ENCODE data around the gene MEPE. TPM values are rescaled to one million over a fixed set of nuclear protein-coding genes. Genes with fewer than 3 reads are reported as not detected.

MEPE gene
- total RNA-seq, 1 experiment from 2014 or later, result not detected

DNA sequence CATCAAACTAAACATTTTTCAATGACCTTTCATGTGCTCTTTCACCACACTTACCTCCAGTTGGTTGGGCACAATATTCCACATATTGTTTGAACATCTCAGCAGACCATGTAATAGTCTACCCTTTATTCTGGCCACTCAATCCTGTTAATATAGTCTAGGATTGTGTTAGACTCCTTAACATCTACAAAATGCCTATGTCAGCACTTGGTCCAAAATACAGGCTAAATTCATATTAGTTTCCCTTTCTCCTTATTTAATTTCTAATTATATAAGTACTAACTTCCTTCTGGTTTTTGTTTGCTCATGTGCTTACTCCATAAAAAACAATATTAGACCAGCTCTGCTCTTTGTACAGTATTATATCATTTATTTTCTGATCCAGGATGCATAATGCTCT lies 21.1 kb downstream of the MEPE start:
- H3K9ac ChIP-seq (ENCODE audit: low read length), result no peak overlapping the region

DNA sequence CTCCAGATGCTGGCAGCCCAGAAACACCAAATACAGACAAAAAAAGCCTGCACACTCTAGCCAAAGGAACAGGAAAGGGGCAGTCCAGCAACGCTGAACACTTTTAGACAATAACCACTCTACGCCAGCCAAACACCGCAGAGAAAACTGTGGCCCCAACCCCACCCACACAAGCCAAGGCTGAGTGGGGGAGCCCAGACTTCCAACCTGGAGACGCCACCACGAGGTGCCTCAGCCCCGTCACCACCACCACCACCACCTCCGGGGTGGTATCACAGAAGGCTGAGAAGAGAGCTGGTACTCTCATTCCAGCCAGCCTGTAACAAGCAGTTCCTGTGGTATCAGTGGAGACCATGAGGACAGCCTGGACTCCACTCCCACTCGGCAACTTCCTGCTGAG lies 22.8 kb downstream of the MEPE start:
- H3K79me2 ChIP-seq (ENCODE audit: insufficient read depth, low read length), result no peaks in the 10 kb centered on the region
- POLR2A ChIA-PET, result no interaction called here
- no peak overlapping the region for H2AFZ ChIP-seq (ENCODE audit: low read depth, low read length, poor library complexity, severe bottlenecking)
- no peak overlapping the region for H3K9ac ChIP-seq (ENCODE audit: low read length)
- H3K9me2 ChIP-seq (ENCODE audit: insufficient read depth), result no peaks in the 10 kb centered on the region; the same call in 1 of the 2 replicates
- DNase-seq (ENCODE audit: low read depth, low spot score) (no peak), ATAC-seq (no peak)
- CTCF ChIA-PET, result interaction anchor here (1.0 to 1.2 kb wide), 2 partner anchors 130 to 357 kb away, joined by 3 to 5 read pairs; no protein-coding TSS in a partner anchor
- H3K4me2 ChIP-seq (ENCODE audit: low read length), result no peak overlapping the region
- no peaks in the 10 kb centered on the region for H3K27me3 ChIP-seq (ENCODE audit: insufficient read depth, low read length)
- H3K4me1 ChIP-seq (ENCODE audit: control insufficient read depth in 1 of 2, insufficient read depth in 2 of 2, low read length in 2 of 2), result no peaks in the 10 kb centered on the region
- BruUV-seq (replicated peaks), result no TSS peak
- no peaks in the 10 kb centered on the region for H4K20me1 ChIP-seq (ENCODE audit: insufficient read depth)
- H3K4me3 ChIP-seq (replicated peaks in 1 of 2; ENCODE audit: low read depth in 1 of 2, low read length in 2 of 2), result no peak overlapping the region
- no peak overlapping the region for H3K27ac ChIP-seq (ENCODE audit: low read depth, low read length)
- intact Hi-C loops (cut with micrococcal nuclease), result loop anchor here (10.0 kb wide), 1 partner anchor 659 kb away; no protein-coding TSS in a partner anchor
- RAD21 ChIA-PET (ENCODE audit: low non-redundant PET in 1 of 2, low total read pairs in 2 of 2, uncharacterized antibody in 2 of 2, unreplicated experiment in 2 of 2), result no interaction called here
- no peaks in the 10 kb centered on the region for H3K36me3 ChIP-seq (ENCODE audit: control insufficient read depth in 1 of 2, insufficient read depth in 2 of 2, low read length in 2 of 2)
- H3K9me3 ChIP-seq (ENCODE audit: control insufficient read depth in 1 of 2, insufficient read depth in 1 of 2, low read depth in 1 of 2, low read length in 2 of 2), result no peaks in the 10 kb centered on the region
- TF ChIP-seq ZNF274 (IDR thresholded peaks at IDR 0.05; ENCODE audit: low read depth, low read length) (no peak), CBX3 (IDR thresholded peaks at IDR 0.05; ENCODE audit: low read depth) (no peak), YY1 (IDR thresholded peaks at IDR 0.05; ENCODE audit: extremely low read depth, insufficient replicate concordance, low read depth, low read length) (no peak), POLR2A (IDR thresholded peaks at IDR 0.05; ENCODE audit: borderline replicate concordance, extremely low read depth, insufficient read depth, insufficient read length) (no peak), SRF (IDR thresholded peaks at IDR 0.05; ENCODE audit: low read depth) (no peak), EZH2 (IDR thresholded peaks at IDR 0.05) (no peak), SP1 (IDR thresholded peaks at IDR 0.05; ENCODE audit: low read depth) (no peak), FOSL1 (IDR thresholded peaks at IDR 0.05; ENCODE audit: low read depth) (no peak), CEBPB (IDR thresholded peaks at IDR 0.05; ENCODE audit: low read depth) (no peak), ELF1 (IDR thresholded peaks at IDR 0.05; ENCODE audit: borderline replicate concordance, low read depth) (no peak)
- TF ChIP-seq, protein P1, sequence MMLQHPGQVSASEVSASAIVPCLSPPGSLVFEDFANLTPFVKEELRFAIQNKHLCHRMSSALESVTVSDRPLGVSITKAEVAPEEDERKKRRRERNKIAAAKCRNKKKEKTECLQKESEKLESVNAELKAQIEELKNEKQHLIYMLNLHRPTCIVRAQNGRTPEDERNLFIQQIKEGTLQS (IDR thresholded peaks at IDR 0.05), result no peak
- TF ChIP-seq, protein P2, sequence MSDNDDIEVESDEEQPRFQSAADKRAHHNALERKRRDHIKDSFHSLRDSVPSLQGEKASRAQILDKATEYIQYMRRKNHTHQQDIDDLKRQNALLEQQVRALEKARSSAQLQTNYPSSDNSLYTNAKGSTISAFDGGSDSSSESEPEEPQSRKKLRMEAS (IDR thresholded peaks at IDR 0.05), result no peak
- TF ChIP-seq, protein P3, sequence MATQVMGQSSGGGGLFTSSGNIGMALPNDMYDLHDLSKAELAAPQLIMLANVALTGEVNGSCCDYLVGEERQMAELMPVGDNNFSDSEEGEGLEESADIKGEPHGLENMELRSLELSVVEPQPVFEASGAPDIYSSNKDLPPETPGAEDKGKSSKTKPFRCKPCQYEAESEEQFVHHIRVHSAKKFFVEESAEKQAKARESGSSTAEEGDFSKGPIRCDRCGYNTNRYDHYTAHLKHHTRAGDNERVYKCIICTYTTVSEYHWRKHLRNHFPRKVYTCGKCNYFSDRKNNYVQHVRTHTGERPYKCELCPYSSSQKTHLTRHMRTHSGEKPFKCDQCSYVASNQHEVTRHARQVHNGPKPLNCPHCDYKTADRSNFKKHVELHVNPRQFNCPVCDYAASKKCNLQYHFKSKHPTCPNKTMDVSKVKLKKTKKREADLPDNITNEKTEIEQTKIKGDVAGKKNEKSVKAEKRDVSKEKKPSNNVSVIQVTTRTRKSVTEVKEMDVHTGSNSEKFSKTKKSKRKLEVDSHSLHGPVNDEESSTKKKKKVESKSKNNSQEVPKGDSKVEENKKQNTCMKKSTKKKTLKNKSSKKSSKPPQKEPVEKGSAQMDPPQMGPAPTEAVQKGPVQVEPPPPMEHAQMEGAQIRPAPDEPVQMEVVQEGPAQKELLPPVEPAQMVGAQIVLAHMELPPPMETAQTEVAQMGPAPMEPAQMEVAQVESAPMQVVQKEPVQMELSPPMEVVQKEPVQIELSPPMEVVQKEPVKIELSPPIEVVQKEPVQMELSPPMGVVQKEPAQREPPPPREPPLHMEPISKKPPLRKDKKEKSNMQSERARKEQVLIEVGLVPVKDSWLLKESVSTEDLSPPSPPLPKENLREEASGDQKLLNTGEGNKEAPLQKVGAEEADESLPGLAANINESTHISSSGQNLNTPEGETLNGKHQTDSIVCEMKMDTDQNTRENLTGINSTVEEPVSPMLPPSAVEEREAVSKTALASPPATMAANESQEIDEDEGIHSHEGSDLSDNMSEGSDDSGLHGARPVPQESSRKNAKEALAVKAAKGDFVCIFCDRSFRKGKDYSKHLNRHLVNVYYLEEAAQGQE (IDR thresholded peaks at IDR 0.05; ENCODE audit: low read depth), result no peak
- TF ChIP-seq, protein P4, sequence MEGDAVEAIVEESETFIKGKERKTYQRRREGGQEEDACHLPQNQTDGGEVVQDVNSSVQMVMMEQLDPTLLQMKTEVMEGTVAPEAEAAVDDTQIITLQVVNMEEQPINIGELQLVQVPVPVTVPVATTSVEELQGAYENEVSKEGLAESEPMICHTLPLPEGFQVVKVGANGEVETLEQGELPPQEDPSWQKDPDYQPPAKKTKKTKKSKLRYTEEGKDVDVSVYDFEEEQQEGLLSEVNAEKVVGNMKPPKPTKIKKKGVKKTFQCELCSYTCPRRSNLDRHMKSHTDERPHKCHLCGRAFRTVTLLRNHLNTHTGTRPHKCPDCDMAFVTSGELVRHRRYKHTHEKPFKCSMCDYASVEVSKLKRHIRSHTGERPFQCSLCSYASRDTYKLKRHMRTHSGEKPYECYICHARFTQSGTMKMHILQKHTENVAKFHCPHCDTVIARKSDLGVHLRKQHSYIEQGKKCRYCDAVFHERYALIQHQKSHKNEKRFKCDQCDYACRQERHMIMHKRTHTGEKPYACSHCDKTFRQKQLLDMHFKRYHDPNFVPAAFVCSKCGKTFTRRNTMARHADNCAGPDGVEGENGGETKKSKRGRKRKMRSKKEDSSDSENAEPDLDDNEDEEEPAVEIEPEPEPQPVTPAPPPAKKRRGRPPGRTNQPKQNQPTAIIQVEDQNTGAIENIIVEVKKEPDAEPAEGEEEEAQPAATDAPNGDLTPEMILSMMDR (IDR thresholded peaks at IDR 0.05 in 2 of 3, conservative IDR thresholded peaks at IDR 0.05 in 1 of 3; ENCODE audit: borderline replicate concordance in 1 of 3, insufficient read depth in 1 of 3, low read depth in 2 of 3, low read length in 2 of 3), result no peak

More for the DNA sequence above, 21.1 kb downstream of the MEPE start:
- BruUV-seq (replicated peaks), result no TSS peak
- Histone ChIP-seq H3K36me3 (ENCODE audit: control insufficient read depth in 1 of 2, insufficient read depth in 2 of 2, low read length in 2 of 2) (no peaks in the 10 kb centered on the region), H3K27ac (ENCODE audit: low read depth, low read length) (no peak overlapping the region), H3K9me2 (ENCODE audit: insufficient read depth) (no peaks in the 10 kb centered on the region; the same call in 1 of the 2 replicates), H2AFZ (ENCODE audit: low read depth, low read length, poor library complexity, severe bottlenecking) (peak overlapping the region; percentile 84), H3K4me2 (ENCODE audit: low read length) (no peak overlapping the region), H3K9me3 (ENCODE audit: control insufficient read depth in 1 of 2, insufficient read depth in 1 of 2, low read depth in 1 of 2, low read length in 2 of 2) (no peaks in the 10 kb centered on the region), H3K4me3 (replicated peaks in 1 of 2; ENCODE audit: low read depth in 1 of 2, low read length in 2 of 2) (no peak overlapping the region), H3K79me2 (ENCODE audit: insufficient read depth, low read length) (no peaks in the 10 kb centered on the region), H3K4me1 (ENCODE audit: control insufficient read depth in 1 of 2, insufficient read depth in 2 of 2, low read length in 2 of 2) (peaks cover 0 to 3% of the 10 kb centered on the region in 2 experiments; a peak in 3 of 4 replicates), H3K27me3 (ENCODE audit: insufficient read depth, low read length) (no peaks in the 10 kb centered on the region), H4K20me1 (ENCODE audit: insufficient read depth) (no peaks in the 10 kb centered on the region)
- intact Hi-C loops (cut with micrococcal nuclease), result loop anchor here (1.0 to 10.0 kb wide), 4 partner anchors 119 to 661 kb away; no protein-coding TSS in a partner anchor
- CTCF ChIA-PET, result interaction anchor here (1.3 to 2.1 kb wide), 2 partner anchors 118 to 132 kb away, joined by 3 to 43 read pairs; no protein-coding TSS in a partner anchor
- RAD21 ChIA-PET (ENCODE audit: low non-redundant PET in 1 of 2, low total read pairs in 2 of 2, uncharacterized antibody in 2 of 2, unreplicated experiment in 2 of 2), result interaction anchor here (1.2 to 2.3 kb wide), 3 partner anchors 120 to 132 kb away, joined by 3 to 15 read pairs (median 8); no protein-coding TSS in a partner anchor
- TF ChIP-seq JUND (IDR thresholded peaks at IDR 0.05), result no peak
- no peak for TF ChIP-seq YY1 (IDR thresholded peaks at IDR 0.05; ENCODE audit: extremely low read depth, insufficient replicate concordance, low read depth, low read length)
- TF ChIP-seq SIN3A (IDR thresholded peaks at IDR 0.05; ENCODE audit: low read depth), result no peak
- POLR2A ChIA-PET, result no interaction called here
- ATAC-seq, result no peak
- no peak for DNase-seq (ENCODE audit: low read depth, low spot score)
